PC-9 (cell line): ENCODE measurements around the gene TLE3. TPM values are rescaled to one million over a fixed set of nuclear protein-coding genes. Genes with fewer than 3 reads are reported as not detected.

Experiments used
- BruUV-seq: library from RNA; stranded (reverse); fragments of 400-500 nt; replicated peaks from 2 replicates; lab custom pipeline; 2021; lab: Mats Ljungman, UMichigan
- CTCF ChIA-PET: fragments of 300-600 bp; sonication (Branson Sonifier 250); formaldehyde crosslinking; loops from one replicate; lab custom pipeline; 2022; ENCODE audit warnings: antibody characterized with exemption; lab: Charles Lee
- POLR2A ChIA-PET: fragments of 300-600 bp; sonication (Branson Sonifier 250); formaldehyde crosslinking; loops from one replicate; lab custom pipeline; 2022; ENCODE audit warnings: antibody characterized with exemption; ENCODE audit not compliant: unreplicated experiment; lab: Charles Lee
- DNase-seq, 2 experiments: peaks; one replicate each; pipeline versions ENCODE4 v3.0.0 to v3.0.0-alpha.2; 2015 to 2022; ENCODE audit warnings: mixed read lengths in 1 of 2
- H2AFZ ChIP-seq: fragments of 200-600 bp; sonication (generic); 2 replicates; pipeline ENCODE4 v1.8.1; 2017; ENCODE audit warnings: antibody characterized with exemption
- H3F3A ChIP-seq: fragments of 200-600 bp; sonication (generic); 2 replicates; pipeline ENCODE4 v1.8.1; 2017; ENCODE audit warnings: antibody characterized with exemption, mild to moderate bottlenecking, low read depth; ENCODE audit not compliant: insufficient read depth
- H3K27ac ChIP-seq: fragments of 200-600 bp; sonication (generic); 2 replicates; pipeline ENCODE4 v1.6.1; 2016; ENCODE audit warnings: mixed run types
- H3K27me3 ChIP-seq: fragments of 200-600 bp; sonication (generic); 2 replicates; pipeline ENCODE4 v1.6.1; 2016; ENCODE audit warnings: low read depth, mixed run types; ENCODE audit not compliant: insufficient read depth
- H3K36me3 ChIP-seq: fragments of 200-600 bp; sonication (generic); 2 replicates; pipeline ENCODE4 v1.6.1; 2016; ENCODE audit warnings: low read depth, mixed run types
- H3K4me1 ChIP-seq: fragments of 200-600 bp; sonication (generic); replicated peaks from 2 replicates; pipeline ENCODE4 v1.6.1; 2016; ENCODE audit warnings: mixed run types; ENCODE audit not compliant: insufficient read depth
- H3K4me2 ChIP-seq: fragments of 200-600 bp; sonication (generic); 2 replicates; pipeline ENCODE4 v1.6.1; 2017; ENCODE audit warnings: mixed run types
- H3K4me3 ChIP-seq: fragments of 200-600 bp; sonication (generic); 2 replicates; pipeline ENCODE4 v1.6.1; 2016; ENCODE audit warnings: mixed run types
- H3K79me2 ChIP-seq: fragments of 200-600 bp; sonication (generic); 2 replicates; pipeline ENCODE4 v1.6.1; 2017; ENCODE audit warnings: low read depth, mixed run types
- H3K9me2 ChIP-seq: fragments of 200-600 bp; sonication (generic); 2 replicates; pipeline ENCODE4 v1.8.1; 2017; ENCODE audit warnings: mild to moderate bottlenecking; ENCODE audit not compliant: insufficient read depth
- H3K9me3 ChIP-seq: fragments of 200-600 bp; sonication (generic); 2 replicates; pipeline ENCODE4 v1.8.1; 2016; ENCODE audit warnings: low read depth; ENCODE audit not compliant: insufficient read depth
- H4K20me1 ChIP-seq: fragments of 200-600 bp; sonication (generic); 2 replicates; pipeline ENCODE4 v1.8.1; 2017; ENCODE audit not compliant: insufficient read depth
- CTCF ChIP-seq: fragments of 200-600 bp; sonication (generic); conservative IDR thresholded peaks from 2 replicates; pipeline ENCODE4 v1.6.1; 2017; ENCODE audit warnings: mixed run types, antibody characterized with exemption, mild to moderate bottlenecking, moderate library complexity
- EZH2 ChIP-seq: fragments of 200-600 bp; sonication (generic); IDR thresholded peaks from 2 replicates; pipeline ENCODE4 v1.8.0; 2017; ENCODE audit warnings: antibody characterized with exemption, low read depth
- intact Hi-C: fragments of 100-400 bp; cut with micrococcal nuclease; formaldehyde crosslinking; loops from one replicate; pipeline ENCODE4 v1.10.0; 2022; ENCODE audit not compliant: unreplicated experiment
- total RNA-seq: library from RNA; stranded (reverse); gene quantifications from 2 replicates; pipeline ENCODE4 v1.2.3, GENCODE V29; 2021

Gene TLE3
- total RNA-seq, 1 experiment from 2014 or later = 51.3 TPM

- Histone ChIP-seq H3K36me3 (no peaks in the 10 kb centered on the region), H3K79me2 (no peaks in the 10 kb centered on the region), H3K27me3 (no peaks in the 10 kb centered on the region), H3K4me2 (no peak overlapping the region), H3K4me1 (peaks cover 11% of the 10 kb centered on the region), H3K9me3 (no peaks in the 10 kb centered on the region), H2AFZ (no peak overlapping the region), H3K9me2 (no peaks in the 10 kb centered on the region), H3K27ac (no peak overlapping the region), H4K20me1 (no peaks in the 10 kb centered on the region), H3K4me3 (no peak overlapping the region), H3F3A (no peaks in the 10 kb centered on the region)
- BruUV-seq = no TSS peak
- intact Hi-C loops = loop anchor here (10.0 kb wide), 1 partner anchor 449 kb away; no protein-coding TSS in a partner anchor
- DNase-seq = no peak
- TF ChIP-seq EZH2 (no peak), CTCF (no peak)
- ChIA-PET CTCF (interaction anchor here (1.1 kb wide), 1 partner anchor 9 kb away, joined by 3 read pairs; no protein-coding TSS in a partner anchor), POLR2A (interaction anchor here (0.7 kb wide), 1 partner anchor 17 kb away, joined by 5 read pairs; no protein-coding TSS in a partner anchor)
Measured at GRCh38 chr15:70023769-70024491, 73.8 kb downstream of the TLE3 start.

- H3K36me3 ChIP-seq = no peaks in the 10 kb centered on the region
- H4K20me1 ChIP-seq = no peaks in the 10 kb centered on the region
- H3F3A ChIP-seq = no peaks in the 10 kb centered on the region
- H3K4me3 ChIP-seq = no peak overlapping the region
- H2AFZ ChIP-seq = no peak overlapping the region
- intact Hi-C loops = loop anchor here (10.0 kb wide), 1 partner anchor 448 kb away; no protein-coding TSS in a partner anchor
- H3K9me2 ChIP-seq = no peaks in the 10 kb centered on the region
- TF ChIP-seq EZH2 (no peak), CTCF (no peak)
- POLR2A ChIA-PET = interaction anchor here (0.5 to 0.7 kb wide), 2 partner anchors 18 to 266 kb away, joined by 5 to 8 read pairs; no protein-coding TSS in a partner anchor
- no TSS peak for BruUV-seq
- no peaks in the 10 kb centered on the region for H3K27me3 ChIP-seq
- CTCF ChIA-PET = interaction anchor here (0.6 to 1.1 kb wide), 2 partner anchors 8 to 68 kb away, joined by 3 read pairs; no protein-coding TSS in a partner anchor
- peaks cover 11% of the 10 kb centered on the region for H3K4me1 ChIP-seq
- no peak overlapping the region for H3K27ac ChIP-seq
- H3K4me2 ChIP-seq = no peak overlapping the region
- H3K9me3 ChIP-seq = no peaks in the 10 kb centered on the region
- DNase-seq = peak; percentile 45 to 66
- H3K79me2 ChIP-seq = no peaks in the 10 kb centered on the region
Measured at GRCh38 chr15:70023064-70023768, 74.5 kb downstream of the TLE3 start.

- no peaks in the 10 kb centered on the region for H3F3A ChIP-seq
- no peak overlapping the region for H3K27ac ChIP-seq
- intact Hi-C loops = loop anchor here (10.0 kb wide), 1 partner anchor 445 kb away; no protein-coding TSS in a partner anchor
- H3K4me3 ChIP-seq = no peak overlapping the region
- peaks cover 11% of the 10 kb centered on the region for H3K4me1 ChIP-seq
- CTCF ChIA-PET = no interaction called here
- DNase-seq = no peak
- BruUV-seq = no TSS peak
- no peak overlapping the region for H3K4me2 ChIP-seq
- POLR2A ChIA-PET = no interaction called here
- H3K27me3 ChIP-seq = no peaks in the 10 kb centered on the region
- no peak overlapping the region for H2AFZ ChIP-seq
- no peaks in the 10 kb centered on the region for H3K9me2 ChIP-seq
- H3K79me2 ChIP-seq = no peaks in the 10 kb centered on the region
- no peaks in the 10 kb centered on the region for H4K20me1 ChIP-seq
- H3K9me3 ChIP-seq = no peaks in the 10 kb centered on the region
- H3K36me3 ChIP-seq = no peaks in the 10 kb centered on the region
- TF ChIP-seq EZH2 (no peak), CTCF (no peak)
Measured at GRCh38 chr15:70020229-70020628, 77.5 kb downstream of the TLE3 start.
